HepG2 (cell line): Measurements from ENCODE around the gene PLSCR3. TPM values are rescaled to one million over a fixed set of nuclear protein-coding genes. Genes with fewer than 3 reads are reported as not detected.

Source experiments
- ATAC-seq: fragments of 200-7000 bp; cut with Tn5 transposase; 3 replicates; pipeline ENCODE4 v1.9.1; 2020; ENCODE audit warnings: mild to moderate bottlenecking, moderate library complexity
- BruUV-seq: library from RNA; stranded (reverse); fragments of 400-500 nt; replicated peaks from 2 replicates; lab custom pipeline; 2021; lab: Mats Ljungman, UMichigan
- CTCF ChIA-PET: fragments of 300-600 bp; formaldehyde crosslinking; extraction: SDS; loops from one replicate; lab custom pipeline; 2021; ENCODE audit warnings: low total read pairs, inconsistent platforms, low intra/inter-chr PET ratio; lab: Yijun Ruan, JAX
- POLR2A ChIA-PET: fragments of 350-600 bp; sonication (Branson Sonifier 250); formaldehyde crosslinking; loops from one replicate; lab custom pipeline; 2020; ENCODE audit warnings: antibody characterized with exemption, inconsistent platforms; lab: Yijun Ruan, JAX
- DNase-seq: peaks from one replicate; pipeline ENCODE4 v3.0.0-alpha.2; 2015; ENCODE audit warnings: low spot score
- FAIRE-seq: peaks from 3 replicates; lab custom pipeline; 2011; peaks lifted over from hg19 to GRCh38; lab: Jason Lieb, UNC
- H2AFZ ChIP-seq: one replicate; pipeline ENCODE4 v1.6.1; 2011; ENCODE audit warnings: low read length, inconsistent platforms
- H3K27ac ChIP-seq: fragments of 300-600 bp; 3 replicates; pipeline ENCODE4 v1.8.0; 2011; ENCODE audit warnings: mixed run types, mild to moderate bottlenecking, mixed read lengths, low read length, inconsistent platforms; ENCODE audit not compliant: insufficient read depth; ENCODE audit errors: extremely low read length
- H3K27me3 ChIP-seq, 2 experiments: fragments of 200-600 bp in 1 of 2; 2 replicates in 1 of 2; 3 replicates in 1 of 2; pipeline versions ENCODE4 v1.6.0 to v1.8.0; 2011; ENCODE audit warnings: low read length in 2 of 2, mild to moderate bottlenecking in 2 of 2, moderate library complexity in 2 of 2, inconsistent platforms in 1 of 2; ENCODE audit not compliant: insufficient read depth in 2 of 2, control insufficient read depth in 1 of 2
- H3K36me3 ChIP-seq, 2 experiments: fragments of 200-600 bp in 1 of 2; replicated peaks in 1 of 2; 2 replicates in 1 of 2; 3 replicates in 1 of 2; pipeline versions ENCODE4 v1.5.1 to v1.8.0; 2011; ENCODE audit warnings: low read length in 2 of 2, inconsistent platforms in 1 of 2; ENCODE audit not compliant: insufficient read depth in 2 of 2, control insufficient read depth in 1 of 2
- H3K4me1 ChIP-seq: 2 replicates; pipeline ENCODE4 v1.5.1; 2012; ENCODE audit warnings: low read length, inconsistent platforms; ENCODE audit not compliant: insufficient read depth
- H3K4me2 ChIP-seq: 2 replicates; pipeline ENCODE4 v1.6.0; 2011; ENCODE audit warnings: low read depth, low read length, inconsistent platforms
- H3K4me3 ChIP-seq, 3 experiments: fragments of 200-600 bp in 1 of 3; sonication (generic), shearing (Covaris generic) in 1 of 3; replicated peaks in 1 of 3; 2 replicates each; pipeline ENCODE4 v1.5.1; 2011 to 2016; ENCODE audit warnings: low read length in 3 of 3, inconsistent platforms in 2 of 3, low read depth in 2 of 3, mild to moderate bottlenecking in 2 of 3, control low read depth in 1 of 3, mixed read lengths in 1 of 3; ENCODE audit not compliant: insufficient read depth in 1 of 3
- H3K79me2 ChIP-seq: one replicate; pipeline ENCODE4 v1.6.1; 2011; ENCODE audit warnings: low read length, inconsistent platforms; ENCODE audit not compliant: insufficient read depth
- H3K9ac ChIP-seq: 2 replicates; pipeline ENCODE4 v1.6.0; 2011; ENCODE audit warnings: mild to moderate bottlenecking, low read depth, low read length, inconsistent platforms; ENCODE audit not compliant: insufficient read depth
- H3K9me3 ChIP-seq: 2 replicates; pipeline ENCODE4 v1.5.1; 2012; ENCODE audit warnings: mild to moderate bottlenecking, low read length
- H4K20me1 ChIP-seq: 2 replicates; pipeline ENCODE4 v1.6.0; 2011; ENCODE audit warnings: inconsistent platforms, mild to moderate bottlenecking, low read length, moderate library complexity; ENCODE audit not compliant: insufficient read depth
- AKNA ChIP-seq: sonication (generic); formaldehyde crosslinking; IDR thresholded peaks from 2 replicates; pipeline ENCODE4 v1.4.0; 2020; ENCODE audit warnings: missing genetic modification reagents, borderline replicate concordance
- HES4 ChIP-seq: sonication (generic); formaldehyde crosslinking; IDR thresholded peaks from 2 replicates; pipeline ENCODE4 v1.9.0; 2021; ENCODE audit warnings: mild to moderate bottlenecking, missing genetic modification reagents, borderline replicate concordance
- MBD4 ChIP-seq: IDR thresholded peaks from 2 replicates; pipeline ENCODE4 v1.6.1; 2012; ENCODE audit warnings: low read length, inconsistent platforms, borderline replicate concordance
- NFE2L1 ChIP-seq: sonication (generic); formaldehyde crosslinking; IDR thresholded peaks from 2 replicates; pipeline ENCODE4 v1.4.0; 2020; ENCODE audit warnings: missing genetic modification reagents, mild to moderate bottlenecking, borderline replicate concordance
- RCOR2 ChIP-seq: IDR thresholded peaks from 2 replicates; pipeline ENCODE4 v1.6.1; 2016; ENCODE audit warnings: missing biosample characterization, missing genetic modification reagents
- ZNF121 ChIP-seq: sonication (generic); formaldehyde crosslinking; IDR thresholded peaks from 2 replicates; pipeline ENCODE4 v1.5.0; 2020; ENCODE audit warnings: mild to moderate bottlenecking, missing genetic modification reagents
- ZNF138 ChIP-seq: sonication (generic); formaldehyde crosslinking; IDR thresholded peaks from 2 replicates; pipeline ENCODE4 v1.5.0; 2020; ENCODE audit warnings: mild to moderate bottlenecking, low read depth, missing genetic modification reagents
- WGBS: methylation state at CpG from one replicate; pipeline ENCODE4 v1.1.6; 2017; ENCODE audit warnings: low lambda C conversion rate; 5-methylcytosine and 5-hydroxymethylcytosine counted together
- in situ Hi-C: cut with HindIII; loops from 2 replicates; pipeline ENCODE4 v1.10.0; 2017; ENCODE audit warnings: low pct_unique_long_range_greater_than_20kb; ENCODE audit not compliant: extremely low pct_ligation_motif_present
- intact Hi-C: fragments of 100-400 bp; cut with micrococcal nuclease; formaldehyde crosslinking; loops from one replicate; pipeline ENCODE4 v1.10.0; 2022; ENCODE audit not compliant: unreplicated experiment
- polyA plus RNA-seq, 8 experiments: library from polyadenylated mRNA; depleted of rRNA in 3 of 8; stranded (reverse) in 7 of 8; unstranded in 1 of 8; fragments of >200 nt; fragmentation: Illumina TruSeq in 4 of 8; extraction: Trizol in 4 of 8; gene quantifications; 2 replicates each; pipeline versions ENCODE4 v1.2.1 to v1.2.3, GENCODE V29; 2011 to 2016; ENCODE audit warnings: low read depth in 4 of 8, missing spikeins in 1 of 8, mixed read lengths in 1 of 8; ENCODE audit not compliant: insufficient read depth in 1 of 8
- total RNA-seq, 5 experiments: library from RNA; depleted of rRNA; stranded (reverse); fragments of >200 nt; fragmentation: Illumina TruSeq; extraction: Trizol; gene quantifications; 2 replicates each; pipeline ENCODE4 v1.2.3, GENCODE V29; 2016; ENCODE audit warnings: low read depth in 1 of 5

The PLSCR3 gene
- total and polyA plus RNA-seq, 2 of the 13 experiments (the other 11 are each of a cell fraction or from before 2014, with no cell fraction given), result 5.6 to 6.2 TPM

- H3K36me3 ChIP-seq, result 0 out of 5 replicates have a peak, but pooled peaks cover 0 to 2% of the 10 kb centered on the region in 2 experiments
- no peak for FAIRE-seq
- in situ Hi-C loops (no loop called here), intact Hi-C loops (no loop called here)
- H3K27ac ChIP-seq, result no peak overlapping the region
- peaks cover 10% of the 10 kb centered on the region for H3K4me1 ChIP-seq
- H3K9me3 ChIP-seq, result no peaks in the 10 kb centered on the region
- no peaks in the 10 kb centered on the region for H3K27me3 ChIP-seq
- ChIA-PET POLR2A (no interaction called here), CTCF (no interaction called here)
- no TSS peak for BruUV-seq
- DNase-seq, result no peak
- no peaks in the 10 kb centered on the region for H3K79me2 ChIP-seq
- no peak overlapping the region for H3K4me3 ChIP-seq
- no peak overlapping the region for H3K9ac ChIP-seq
- no peak overlapping the region for H2AFZ ChIP-seq
- WGBS, result 89% methylated on average over 5 of the region's 6 CpGs
- H4K20me1 ChIP-seq, result no peaks in the 10 kb centered on the region
- no peak overlapping the region for H3K4me2 ChIP-seq
- no peak for ATAC-seq
- TF ChIP-seq RCOR2 (CRISPR knock-in tag), result no peak
- TF ChIP-seq HES4 (CRISPR knock-in tag), result no peak
- TF ChIP-seq ZNF138, result no peak
- no peak for TF ChIP-seq ZNF121 (CRISPR knock-in tag)
- no peak for TF ChIP-seq MBD4
- TF ChIP-seq NFE2L1 (CRISPR knock-in tag), result no peak
- TF ChIP-seq AKNA (CRISPR knock-in tag), result no peak
- TF ChIP-seq, all 625 proteins: peak for 0
Observed at GRCh38 chr17:7408863-7409262, 14.5 kb upstream of the PLSCR3 start.
